ENCODE data around the gene NOL3. TPM values are rescaled to one million over a fixed set of nuclear protein-coding genes. Genes with fewer than 3 reads are reported as not detected.

The NOL3 gene
- total and polyA plus RNA-seq, 2 of the 13 experiments (the other 11 are each of a cell fraction or from before 2014, with no cell fraction given) = 5.7 to 20.5 TPM

GRCh38 chr16:67150833-67151396, 19.4 kb upstream of the NOL3 start, which contains the start of gene B3GNT9 (continued):
- TF ChIP-seq ZNF704 (CRISPR knock-in tag; IDR thresholded peaks at IDR 0.05; ENCODE audit: borderline replicate concordance) (no peak), TFAP4 (IDR thresholded peaks at IDR 0.05; ENCODE audit: borderline replicate concordance, low read depth) (peak; percentile 98), NCOA5 (CRISPR knock-in tag; IDR thresholded peaks at IDR 0.05) (0 out of 2 replicates have a peak, but pooled peaks have one; percentile 35), RNF2 (conservative IDR thresholded peaks at IDR 0.05; ENCODE audit: low read depth) (no peak), ZNF510 (CRISPR knock-in tag; IDR thresholded peaks at IDR 0.05; ENCODE audit: low read depth) (no peak), U2AF2 (IDR thresholded peaks at IDR 0.05; ENCODE audit: low read depth, low read length) (no peak), JUNB (CRISPR knock-in tag; IDR thresholded peaks at IDR 0.05; ENCODE audit: borderline replicate concordance) (no peak), ARID2 (CRISPR knock-in tag; IDR thresholded peaks at IDR 0.05; ENCODE audit: borderline replicate concordance) (peak; percentile 69; the same call in 1 of the 2 replicates), ZSCAN9 (CRISPR knock-in tag; IDR thresholded peaks at IDR 0.05; ENCODE audit: borderline replicate concordance) (no peak), NFKBIZ (CRISPR knock-in tag; IDR thresholded peaks at IDR 0.05) (no peak), ZBTB3 (CRISPR knock-in tag; IDR thresholded peaks at IDR 0.05; ENCODE audit: borderline replicate concordance, low read depth) (no peak), KLF15 (CRISPR knock-in tag; IDR thresholded peaks at IDR 0.05; ENCODE audit: borderline replicate concordance) (no peak; the same call in 1 of the 2 replicates), YEATS4 (CRISPR knock-in tag; IDR thresholded peaks at IDR 0.05; ENCODE audit: borderline replicate concordance) (peak; percentile 90), CENPBD1 (CRISPR knock-in tag; IDR thresholded peaks at IDR 0.05; ENCODE audit: borderline replicate concordance, low read depth) (no peak; the same call in 1 of the 2 replicates), CEBPZ (IDR thresholded peaks at IDR 0.05; ENCODE audit: low read length) (no peak), PATZ1 (CRISPR knock-in tag; IDR thresholded peaks at IDR 0.05) (no peak), CENPT (CRISPR knock-in tag; IDR thresholded peaks at IDR 0.05; ENCODE audit: low read depth) (no peak), MED13 (CRISPR knock-in tag; IDR thresholded peaks at IDR 0.05) (0 out of 2 replicates have a peak, but pooled peaks have one; percentile 48), ZNF776 (CRISPR knock-in tag; IDR thresholded peaks at IDR 0.05) (peak; percentile 71; the same call in 1 of the 2 replicates), NFE2L2 (IDR thresholded peaks at IDR 0.05; ENCODE audit: low read length) (no peak), MBNL3 (CRISPR knock-in tag; conservative IDR thresholded peaks at IDR 0.05) (no peak), NCOA2 (CRISPR knock-in tag; IDR thresholded peaks at IDR 0.05) (no peak), ZC3H4 (CRISPR knock-in tag; IDR thresholded peaks at IDR 0.05; ENCODE audit: borderline replicate concordance) (no peak)
